Activated T-cell treated with anti-CD3 and anti-CD28 coated beads, Interleukin-2, amount 50 U/mL, for 1 hour (primary cell): Measurements from ENCODE around the gene CCT4.
"Not testable (repeated sequence)": the region's sequence is repeated elsewhere in the genome, so short reads cannot be mapped to it uniquely, and the experiment has no call there.

Experiments
- DNase-seq: peaks from one replicate; pipeline ENCODE4 v3.0.0-alpha.2; 2020

CCT4 gene

DNA sequence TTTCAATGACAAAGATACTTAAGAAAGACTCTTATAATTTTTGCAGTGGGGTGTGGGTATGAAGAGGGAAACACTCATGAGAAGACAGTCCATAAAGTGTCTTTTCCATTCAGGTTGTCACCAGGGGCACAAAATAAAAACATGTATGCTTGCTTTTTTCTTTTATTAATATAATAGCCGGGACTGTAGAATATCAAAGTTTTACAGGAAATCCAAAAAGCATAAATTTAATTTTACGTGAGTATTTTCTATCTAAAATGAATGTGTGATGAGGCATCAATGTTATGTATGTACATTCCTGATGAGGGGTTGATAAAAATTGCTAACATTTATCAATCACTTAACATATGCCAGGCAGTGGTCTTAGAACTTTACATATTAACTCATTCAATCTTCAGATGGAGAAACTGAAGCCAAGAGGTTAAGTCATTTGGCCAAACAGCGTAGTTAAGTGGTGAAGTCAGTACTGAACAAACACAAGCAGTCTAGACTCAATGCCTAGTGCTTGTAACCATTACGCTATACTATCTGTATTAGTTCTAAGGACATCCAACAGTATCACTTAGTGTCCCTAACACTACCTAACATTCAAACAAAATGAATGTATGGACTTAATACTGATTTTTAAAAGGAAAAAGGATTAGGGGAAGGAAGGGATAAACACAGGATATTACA, 10.7 kb downstream of the CCT4 start:
- no peak for DNase-seq

DNA sequence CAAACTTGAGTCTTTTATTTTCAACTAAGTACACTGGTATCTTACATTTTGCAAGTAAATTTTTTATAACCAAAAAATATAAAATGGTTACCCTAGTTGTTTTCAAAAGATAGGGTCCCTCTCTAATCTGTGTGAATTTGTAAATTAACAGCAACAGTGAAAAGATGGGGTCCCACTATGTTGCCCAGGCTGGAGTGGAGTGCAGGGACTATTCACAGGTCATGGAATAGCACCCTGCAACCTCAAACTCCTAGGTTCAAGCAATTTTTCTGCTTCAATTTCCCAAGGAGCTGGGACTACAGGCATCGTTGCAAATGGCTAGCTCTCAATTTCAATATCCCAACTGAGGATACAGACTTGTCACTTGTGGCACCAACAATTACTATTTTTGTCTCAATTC, 12.1 kb downstream of the CCT4 start:
- DNase-seq: no peak

DNA sequence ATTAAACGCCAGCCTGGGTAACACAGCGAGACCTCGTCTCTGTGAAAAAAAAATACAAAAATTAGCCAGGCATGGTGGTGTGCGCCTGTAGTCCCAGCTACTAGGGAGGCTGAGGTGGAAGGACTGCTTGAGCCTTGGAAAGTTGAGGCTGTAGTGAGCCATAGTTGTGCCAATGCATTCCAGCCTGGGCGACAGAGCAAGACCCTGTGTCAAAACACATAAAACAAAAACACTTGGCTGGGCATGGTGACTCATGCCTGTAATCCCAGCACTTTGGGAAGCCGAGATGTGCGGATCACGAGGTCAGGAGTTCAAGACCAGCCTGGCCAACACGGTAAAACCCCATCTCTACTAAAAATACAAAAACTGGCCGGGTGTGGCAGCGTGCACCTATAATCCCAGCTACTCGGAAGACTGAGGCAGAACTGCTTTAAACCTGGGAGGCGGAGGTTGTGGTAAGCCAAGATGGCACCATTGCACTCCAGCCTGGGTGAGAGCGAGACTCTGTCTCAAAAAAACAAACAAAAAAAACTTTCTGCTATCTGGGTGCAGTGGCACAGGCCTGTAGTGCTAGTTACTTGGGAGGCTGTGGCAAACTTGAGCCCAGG, 21.9 kb downstream of the CCT4 start:
- not testable (repeated sequence) for DNase-seq

DNA sequence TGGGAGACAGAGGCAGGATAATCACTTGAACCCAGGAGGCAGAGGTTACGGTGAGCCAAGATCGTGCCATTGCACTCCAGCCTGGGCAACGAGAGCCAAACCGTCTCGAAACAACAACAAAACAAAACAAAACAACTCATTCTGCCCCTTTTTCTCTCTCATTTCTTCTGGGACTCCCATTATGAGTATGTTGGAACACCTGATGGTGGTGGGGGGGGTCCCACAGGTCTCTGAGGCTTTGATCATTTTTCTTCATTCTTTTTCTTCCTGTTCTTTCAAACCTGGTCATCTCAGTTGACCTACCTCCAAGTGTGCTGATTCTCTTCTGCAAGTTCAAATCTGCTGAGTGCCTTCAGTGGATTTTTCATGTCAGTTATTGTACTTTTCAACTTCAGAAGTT, 26.4 kb downstream of the CCT4 start:
- DNase-seq: no peak

DNA sequence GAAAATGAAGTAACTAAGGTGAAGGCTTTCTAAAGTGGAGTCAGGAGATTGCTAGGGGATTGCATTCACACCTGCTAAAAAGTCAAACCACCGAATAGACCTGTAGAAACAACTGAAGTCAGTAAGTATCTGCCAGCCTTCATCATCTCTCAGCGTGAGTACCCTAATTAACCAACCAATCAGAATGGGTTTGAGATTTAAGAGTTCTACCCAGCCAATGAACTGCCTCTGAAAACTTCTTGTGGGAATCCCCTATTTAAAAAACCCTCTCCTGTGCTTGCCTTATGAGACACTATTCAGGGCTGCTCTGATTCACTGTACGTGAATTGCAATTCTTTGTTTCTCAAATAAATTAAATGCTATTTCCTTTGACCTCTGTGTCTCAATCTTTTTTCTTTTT, 31.2 kb downstream of the CCT4 start:
- no peak for DNase-seq

DNA sequence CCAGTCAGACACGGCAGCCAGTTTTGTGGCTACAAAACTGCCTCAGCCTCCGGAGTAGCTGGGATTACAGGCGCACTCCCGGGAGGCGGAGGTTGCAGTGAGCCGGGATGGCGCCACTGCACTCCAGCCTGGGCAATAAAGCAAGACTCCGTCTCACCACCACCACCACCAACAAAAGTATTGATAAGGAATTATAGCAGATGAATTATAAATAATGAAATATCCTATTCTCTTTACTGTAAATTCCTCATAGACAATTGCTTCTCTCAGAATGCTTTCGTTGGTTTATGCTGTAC, 33.2 kb downstream of the CCT4 start:
- DNase-seq: no peak

DNA sequence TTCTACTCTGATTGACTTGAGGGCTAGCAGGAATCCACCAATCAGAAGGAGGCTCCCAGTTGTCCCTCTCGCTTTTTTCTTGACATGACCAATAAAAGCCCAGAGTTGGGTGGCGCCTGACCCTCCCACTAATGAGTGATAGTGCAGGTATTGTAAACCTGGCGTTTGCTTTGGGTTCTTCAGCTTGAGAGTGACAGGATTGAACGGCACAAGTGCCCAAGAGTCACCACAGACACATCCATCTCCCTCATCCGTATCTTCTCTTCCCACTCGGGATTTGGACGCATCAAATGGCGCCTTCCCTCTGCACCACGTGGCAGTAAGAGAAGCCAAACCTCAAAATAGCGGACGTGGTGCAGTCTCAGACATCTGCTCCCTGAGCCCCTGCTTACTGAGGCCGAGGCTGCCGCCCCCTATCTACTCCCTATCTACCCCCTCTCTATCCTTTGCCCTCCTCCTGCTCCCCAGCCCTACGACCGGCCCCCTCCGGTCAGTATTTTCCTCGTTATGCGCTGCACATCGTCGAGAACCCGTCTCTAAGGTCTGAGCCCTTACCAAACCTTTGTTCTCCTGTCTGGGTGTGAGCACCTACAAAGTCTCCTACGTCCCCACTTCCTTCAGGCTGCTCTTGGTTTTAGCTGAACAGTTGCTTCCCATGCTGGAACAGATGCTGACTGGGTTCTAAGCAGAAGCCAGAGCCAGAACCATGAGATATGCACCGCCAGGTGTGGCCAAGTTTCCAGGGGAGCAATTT, 33.7 kb downstream of the CCT4 start:
- peak; percentile 81 for DNase-seq

DNA sequence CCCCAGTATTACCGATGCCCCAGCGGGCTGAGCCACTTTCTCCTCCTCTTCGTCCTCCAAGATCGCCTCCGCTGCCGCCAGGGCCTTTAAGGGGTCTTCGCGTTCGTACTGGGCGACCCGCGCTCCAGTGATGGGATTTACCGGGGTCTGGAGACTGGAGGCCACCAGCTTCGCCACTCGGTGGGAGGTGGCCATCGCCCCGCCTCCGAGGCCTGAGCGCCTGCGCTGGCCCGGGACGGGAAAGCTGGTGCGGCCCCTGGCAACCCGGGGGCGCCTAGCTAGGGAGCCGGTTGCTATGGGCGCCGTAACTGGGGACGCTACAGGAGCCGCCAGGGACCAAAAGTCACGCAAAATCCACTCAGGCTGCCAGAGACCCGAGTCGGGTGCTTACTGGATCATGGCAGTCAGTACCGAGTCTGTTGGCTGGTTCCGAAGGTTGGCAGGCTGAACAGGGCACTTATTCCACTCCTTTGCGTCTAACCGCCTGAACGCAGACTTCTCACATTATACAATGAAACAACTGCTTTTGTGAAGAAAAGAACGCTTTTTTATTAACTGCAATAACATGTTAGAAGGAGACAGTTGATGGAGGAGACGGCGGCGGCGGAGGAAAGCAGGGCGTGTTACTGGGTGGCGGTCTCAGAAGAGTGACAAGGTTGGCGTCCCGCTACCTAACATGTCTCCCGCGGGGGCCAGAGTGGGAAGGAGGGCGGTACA, 34.5 kb downstream of the CCT4 start, which contains the start of gene FAM161A:
TSS of gene FAM161A (minus strand) at position 214 of the 717 bp plus-strand sequence. CDS start at position 195, 19 bp downstream.
- DNase-seq: peak; percentile 78

DNA sequence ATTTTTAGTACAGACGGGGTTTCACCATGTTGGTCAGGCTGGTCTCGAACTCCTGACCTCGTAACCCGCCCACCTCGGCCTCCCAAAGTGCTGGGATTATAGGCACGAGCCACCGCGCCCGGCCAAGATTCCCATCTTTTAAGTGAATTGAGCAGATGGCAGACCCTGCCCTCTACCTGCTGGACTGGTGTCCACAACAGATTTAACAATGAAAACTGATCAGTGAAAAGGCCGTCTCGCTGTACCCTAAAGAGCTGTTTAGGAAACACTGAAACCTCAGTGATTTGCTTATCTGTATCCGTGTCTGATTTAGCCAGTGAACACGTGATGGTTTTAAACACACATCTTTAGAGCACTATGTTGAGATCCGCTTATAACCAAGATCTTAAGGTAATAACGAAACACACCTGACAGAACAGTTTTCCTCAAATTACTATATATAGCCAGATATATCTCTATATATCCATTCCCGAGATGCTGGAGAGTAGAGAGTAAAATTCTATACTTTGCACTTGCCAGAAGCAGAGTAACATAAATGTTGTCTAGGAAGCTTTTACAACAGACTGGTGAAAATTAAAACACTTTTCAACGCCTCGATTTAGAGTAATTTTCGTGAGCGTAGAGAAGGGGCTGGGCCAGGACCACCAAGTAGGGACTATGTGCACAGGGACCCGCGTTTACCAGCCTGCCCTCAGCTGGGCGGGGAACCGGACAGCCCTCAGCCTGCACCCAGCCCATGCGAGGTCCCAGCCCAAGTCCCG, 35.2 kb downstream of the CCT4 start:
- DNase-seq: no peak

DNA sequence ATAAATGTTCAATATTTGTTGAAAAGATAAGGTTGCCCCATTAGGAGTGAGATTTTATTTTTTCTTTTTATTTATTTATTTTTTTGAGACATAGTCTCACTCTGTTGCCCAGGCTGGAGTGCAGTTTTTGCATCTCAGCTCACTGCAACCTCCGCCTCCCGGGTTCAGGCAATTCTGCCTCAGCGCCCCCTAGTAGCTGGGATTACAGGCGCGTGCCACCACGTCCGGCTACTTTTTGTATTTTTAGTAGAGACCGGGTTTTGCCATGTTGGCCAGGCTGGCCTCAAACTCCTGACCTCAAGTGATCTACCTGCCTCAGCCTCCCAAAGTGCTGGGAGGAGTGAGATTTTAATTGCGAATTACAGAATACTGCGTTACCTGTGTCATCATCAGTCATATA, 37.2 kb downstream of the CCT4 start:
- not testable (repeated sequence) for DNase-seq

DNA sequence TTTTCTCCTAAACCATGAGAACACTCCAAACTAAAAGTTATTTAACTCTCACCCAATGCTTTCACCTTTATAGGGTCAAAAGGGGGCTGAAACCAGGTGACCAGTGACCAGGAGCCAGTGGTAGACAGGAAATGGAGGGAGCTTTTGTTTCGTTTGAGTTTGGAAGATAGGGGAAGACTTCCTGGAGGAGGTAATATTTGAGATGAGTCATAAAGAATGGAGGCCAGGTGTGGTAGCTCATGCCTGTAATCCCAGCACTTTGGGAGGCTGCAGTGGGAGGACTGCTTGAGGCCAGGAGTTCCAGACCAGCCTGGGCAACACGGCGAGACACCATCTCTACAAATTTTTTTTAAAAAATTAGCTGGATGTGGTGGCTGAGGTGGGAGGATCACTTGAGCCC, 43.1 kb downstream of the CCT4 start:
- DNase-seq: no peak

DNA sequence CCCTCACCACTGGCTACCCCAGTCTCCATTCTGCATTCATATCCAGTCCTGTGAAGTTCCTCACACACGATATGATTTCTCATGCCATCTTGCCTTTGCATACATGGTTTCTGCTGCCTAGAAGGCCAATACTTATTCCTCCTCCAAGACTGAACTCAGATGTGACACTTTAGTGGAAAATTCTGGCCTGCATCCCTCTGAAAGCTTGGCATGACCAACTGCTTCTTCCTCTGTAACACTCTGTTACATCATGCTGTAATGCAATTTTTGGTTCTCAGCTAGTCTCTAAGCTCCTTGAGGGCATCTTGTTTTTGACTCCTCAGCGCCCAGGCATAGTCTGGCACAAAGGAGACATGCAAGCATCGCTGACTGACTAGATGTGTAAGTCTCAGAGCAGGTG, 47.2 kb downstream of the CCT4 start:
- no peak for DNase-seq

DNA sequence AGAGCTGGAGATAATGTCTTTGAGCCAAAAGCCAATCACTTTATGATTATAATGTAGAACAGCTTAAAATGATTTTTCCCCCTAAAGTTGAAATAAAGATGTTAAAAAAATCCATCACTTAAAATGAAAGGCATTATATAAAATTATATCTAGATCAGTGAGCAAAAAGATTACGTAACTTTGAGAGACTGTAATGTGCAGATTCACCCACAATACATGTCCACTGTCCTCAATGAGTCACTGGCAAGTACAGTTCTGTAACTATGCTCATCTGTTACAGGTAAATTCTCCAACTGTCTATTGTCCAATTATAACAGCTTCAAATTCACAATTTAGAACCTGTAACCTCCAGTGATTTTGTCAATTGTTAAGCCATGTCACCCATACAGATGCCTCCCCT, 53.6 kb downstream of the CCT4 start:
- DNase-seq: no peak

DNA sequence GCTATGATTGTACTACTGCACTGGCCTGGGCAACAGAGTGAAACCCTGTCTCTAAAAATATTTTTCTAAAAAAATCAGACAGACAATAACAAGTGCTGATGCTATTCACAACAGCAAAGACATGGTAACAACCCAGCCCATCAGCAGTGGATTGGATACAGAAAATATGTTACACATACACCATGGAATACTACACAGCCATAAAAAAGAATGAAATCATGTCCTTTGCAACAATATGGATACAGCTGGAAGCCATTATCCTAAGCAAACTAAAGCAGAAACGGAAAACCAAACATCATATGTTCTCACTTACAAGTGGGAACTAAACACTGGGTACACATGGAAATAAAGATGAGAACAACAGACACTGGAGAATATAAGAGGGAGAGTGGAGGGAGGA, 54.5 kb downstream of the CCT4 start:
- no peak for DNase-seq

DNA sequence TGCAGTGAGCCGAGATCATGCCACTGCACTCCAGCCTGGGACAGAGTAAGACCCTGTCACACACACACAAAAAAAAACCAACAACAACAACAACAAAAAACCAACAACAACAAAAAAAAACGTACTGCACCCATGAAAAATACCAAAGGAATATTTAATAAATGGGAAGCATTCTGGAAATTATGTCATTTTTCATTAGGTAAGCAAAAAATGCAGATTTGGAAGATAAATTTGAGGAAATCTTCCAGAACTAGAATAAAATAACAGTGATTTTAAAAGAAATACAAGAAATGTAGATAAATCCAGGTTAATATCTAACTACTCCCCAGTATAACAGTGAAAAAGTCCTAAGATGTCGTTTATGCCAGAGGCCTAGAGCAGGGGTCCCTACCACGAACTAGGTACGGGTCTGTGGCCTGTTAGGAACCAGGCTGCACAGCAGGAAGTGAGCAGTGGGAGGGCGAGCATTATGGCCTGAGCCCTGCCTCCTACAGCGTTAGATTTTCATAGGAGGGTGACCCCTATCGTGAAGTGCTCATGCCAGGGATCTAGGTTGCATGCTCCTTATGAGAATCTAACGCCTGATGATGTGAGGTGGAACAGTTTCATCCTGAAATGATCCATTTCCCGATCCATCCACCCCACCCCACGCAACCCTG, 56.1 kb downstream of the CCT4 start:
- no peak for DNase-seq

DNA sequence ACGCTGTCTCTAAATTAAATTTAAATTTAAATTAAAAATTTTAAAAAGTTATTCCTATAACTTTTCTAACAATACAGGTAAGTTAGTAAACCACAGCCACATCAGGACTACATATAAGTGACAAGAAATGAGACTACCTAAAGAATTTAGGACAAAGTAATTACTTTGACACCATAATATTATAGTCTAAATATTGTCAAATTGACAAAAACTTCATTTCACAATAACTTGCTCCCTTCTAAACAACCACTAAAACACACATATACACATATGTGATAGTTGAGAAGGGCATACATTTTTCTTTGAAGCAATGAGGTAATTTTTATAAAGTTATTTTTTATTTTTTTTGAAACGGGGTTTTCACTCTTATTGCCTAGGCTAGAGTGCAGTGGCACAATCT, 66.2 kb downstream of the CCT4 start:
- no peak for DNase-seq
